Measurements from ENCODE around the gene DAGLB. TPM values are rescaled to one million over a fixed set of nuclear protein-coding genes. Genes with fewer than 3 reads are reported as not detected.

DAGLB gene
- total RNA-seq, 1 experiment from 2014 or later = 29.5 TPM

DNA sequence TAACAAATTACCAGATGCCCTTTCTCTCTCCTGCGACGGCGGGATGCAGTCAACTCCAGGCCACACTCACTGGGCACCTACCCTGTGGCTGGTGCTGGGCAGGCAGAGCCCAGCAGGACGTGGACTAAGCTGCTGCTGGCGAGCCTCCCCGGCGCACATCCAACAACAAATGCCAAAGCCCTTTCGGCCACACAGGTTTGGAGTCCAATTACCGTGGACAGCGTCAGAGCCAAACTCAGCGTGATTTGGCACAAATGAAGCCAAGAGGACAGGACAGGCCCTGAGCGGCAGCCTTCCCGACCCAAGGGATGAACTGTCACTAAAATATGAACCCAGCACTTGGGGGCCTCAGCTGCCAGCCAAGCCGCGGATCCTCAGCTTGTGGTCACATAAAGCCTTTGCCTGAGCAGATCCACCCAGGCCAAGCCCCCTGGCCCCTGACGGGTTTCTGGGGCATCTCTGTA is 28.4 kb downstream of the DAGLB start:
- BruUV-seq (replicated peaks) = no TSS peak
- H3K27me3 Mint-ChIP-seq (ENCODE audit: insufficient read depth, unreplicated experiment) = no peaks in the 10 kb centered on the region
- ChIA-PET POLR2A (no interaction called here), CTCF (no interaction called here)
- DNase-seq (ENCODE audit: unreplicated experiment) = no peak
- H3K4me3 Mint-ChIP-seq (ENCODE audit: unreplicated experiment) = no peak overlapping the region
- peaks cover 5% of the 10 kb centered on the region for H3K4me1 Mint-ChIP-seq (ENCODE audit: insufficient read depth, unreplicated experiment)
- H3K9me3 Mint-ChIP-seq (ENCODE audit: unreplicated experiment) = no peaks in the 10 kb centered on the region
- TF ChIP-seq, protein P1, sequence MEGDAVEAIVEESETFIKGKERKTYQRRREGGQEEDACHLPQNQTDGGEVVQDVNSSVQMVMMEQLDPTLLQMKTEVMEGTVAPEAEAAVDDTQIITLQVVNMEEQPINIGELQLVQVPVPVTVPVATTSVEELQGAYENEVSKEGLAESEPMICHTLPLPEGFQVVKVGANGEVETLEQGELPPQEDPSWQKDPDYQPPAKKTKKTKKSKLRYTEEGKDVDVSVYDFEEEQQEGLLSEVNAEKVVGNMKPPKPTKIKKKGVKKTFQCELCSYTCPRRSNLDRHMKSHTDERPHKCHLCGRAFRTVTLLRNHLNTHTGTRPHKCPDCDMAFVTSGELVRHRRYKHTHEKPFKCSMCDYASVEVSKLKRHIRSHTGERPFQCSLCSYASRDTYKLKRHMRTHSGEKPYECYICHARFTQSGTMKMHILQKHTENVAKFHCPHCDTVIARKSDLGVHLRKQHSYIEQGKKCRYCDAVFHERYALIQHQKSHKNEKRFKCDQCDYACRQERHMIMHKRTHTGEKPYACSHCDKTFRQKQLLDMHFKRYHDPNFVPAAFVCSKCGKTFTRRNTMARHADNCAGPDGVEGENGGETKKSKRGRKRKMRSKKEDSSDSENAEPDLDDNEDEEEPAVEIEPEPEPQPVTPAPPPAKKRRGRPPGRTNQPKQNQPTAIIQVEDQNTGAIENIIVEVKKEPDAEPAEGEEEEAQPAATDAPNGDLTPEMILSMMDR (IDR thresholded peaks at IDR 0.05; ENCODE audit: unreplicated experiment) = no peak
- intact Hi-C loops (cut with micrococcal nuclease) = no loop called here
- peaks cover 66% of the 10 kb centered on the region for H3K36me3 Mint-ChIP-seq (ENCODE audit: insufficient read depth, unreplicated experiment)
- peak overlapping the region; percentile 64 for H3K27ac Mint-ChIP-seq (ENCODE audit: low read depth, unreplicated experiment)

DNA sequence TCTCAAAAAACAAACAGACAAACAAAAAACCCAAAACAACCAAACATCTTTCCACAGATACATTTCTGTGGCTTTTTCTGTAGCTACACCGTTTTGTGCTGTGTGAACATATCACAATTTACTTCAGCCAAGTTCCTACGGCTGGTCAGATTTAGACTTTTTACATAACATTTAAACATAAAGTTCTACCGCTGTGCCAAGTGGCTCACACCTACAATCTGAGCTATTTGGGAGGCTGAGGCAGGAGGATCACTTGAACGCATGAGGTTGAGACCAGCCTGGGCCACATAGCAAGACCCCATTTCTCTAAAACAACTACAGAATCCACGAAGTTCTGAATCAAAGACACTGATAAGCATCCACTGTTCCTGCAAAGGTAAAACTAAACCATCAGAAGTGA is 30.3 kb downstream of the DAGLB start:
- Mint-ChIP-seq H3K36me3 (ENCODE audit: insufficient read depth, unreplicated experiment) (peaks cover 75% of the 10 kb centered on the region), H3K27me3 (ENCODE audit: insufficient read depth, unreplicated experiment) (no peaks in the 10 kb centered on the region), H3K4me1 (ENCODE audit: insufficient read depth, unreplicated experiment) (no peaks in the 10 kb centered on the region), H3K27ac (ENCODE audit: low read depth, unreplicated experiment) (no peak overlapping the region), H3K4me3 (ENCODE audit: unreplicated experiment) (no peak overlapping the region), H3K9me3 (ENCODE audit: unreplicated experiment) (no peaks in the 10 kb centered on the region)
- TF ChIP-seq, protein P1 (IDR thresholded peaks at IDR 0.05; ENCODE audit: unreplicated experiment) = no peak
- POLR2A ChIA-PET = interaction anchor here (1.3 kb wide), 1 partner anchor 10 kb away, joined by 3 read pairs; no protein-coding TSS in a partner anchor
- no peak for DNase-seq (ENCODE audit: unreplicated experiment)
- no TSS peak for BruUV-seq (replicated peaks)
- CTCF ChIA-PET = no interaction called here
- intact Hi-C loops (cut with micrococcal nuclease) = no loop called here

DNA sequence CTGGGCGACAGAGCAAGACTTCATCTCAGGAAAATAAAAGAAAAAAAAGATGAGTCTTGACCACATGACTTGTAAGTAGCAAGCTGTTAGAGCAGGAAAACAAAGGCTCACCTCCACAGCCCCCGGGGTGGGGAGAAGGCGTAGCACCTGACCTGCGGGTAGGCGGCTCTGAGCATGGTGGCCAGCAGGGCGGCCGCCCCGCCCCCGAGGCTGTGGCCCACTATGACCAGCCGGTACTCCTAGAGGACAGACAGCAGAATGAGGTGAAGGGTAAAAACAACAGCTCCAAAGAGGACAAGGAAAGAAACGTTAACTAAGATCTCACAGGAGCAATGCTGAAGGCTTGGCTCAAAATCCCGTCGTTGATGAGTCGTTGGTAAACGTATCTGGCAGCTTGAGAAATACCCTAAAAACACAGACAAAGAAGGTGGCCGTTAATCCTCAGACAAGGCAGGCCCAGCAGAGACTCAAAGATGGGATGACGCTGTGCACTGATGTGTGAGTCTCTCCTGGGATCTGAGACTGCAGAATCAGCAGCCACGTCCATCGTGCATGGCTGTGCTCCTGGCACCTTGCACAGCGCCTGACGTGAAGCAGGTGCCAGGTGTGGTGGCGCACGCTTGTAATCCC is 31.1 kb downstream of the DAGLB start:
- DNase-seq (ENCODE audit: unreplicated experiment) = peak; percentile 30
- Mint-ChIP-seq H3K4me1 (ENCODE audit: insufficient read depth, unreplicated experiment) (no peaks in the 10 kb centered on the region), H3K36me3 (ENCODE audit: insufficient read depth, unreplicated experiment) (peaks cover 79% of the 10 kb centered on the region), H3K9me3 (ENCODE audit: unreplicated experiment) (no peaks in the 10 kb centered on the region), H3K27ac (ENCODE audit: low read depth, unreplicated experiment) (no peak overlapping the region), H3K27me3 (ENCODE audit: insufficient read depth, unreplicated experiment) (no peaks in the 10 kb centered on the region), H3K4me3 (ENCODE audit: unreplicated experiment) (no peak overlapping the region)
- TF ChIP-seq, protein P1 (IDR thresholded peaks at IDR 0.05; ENCODE audit: unreplicated experiment) = no peak
- intact Hi-C loops (cut with micrococcal nuclease) = no loop called here
- ChIA-PET CTCF (interaction anchor here (0.6 kb wide), 1 partner anchor 671 kb away, joined by 3 read pairs; no protein-coding TSS in a partner anchor), POLR2A (interaction anchor here (1.3 kb wide), 1 partner anchor 9 kb away, joined by 3 read pairs; no protein-coding TSS in a partner anchor)
- BruUV-seq (replicated peaks) = no TSS peak

DNA sequence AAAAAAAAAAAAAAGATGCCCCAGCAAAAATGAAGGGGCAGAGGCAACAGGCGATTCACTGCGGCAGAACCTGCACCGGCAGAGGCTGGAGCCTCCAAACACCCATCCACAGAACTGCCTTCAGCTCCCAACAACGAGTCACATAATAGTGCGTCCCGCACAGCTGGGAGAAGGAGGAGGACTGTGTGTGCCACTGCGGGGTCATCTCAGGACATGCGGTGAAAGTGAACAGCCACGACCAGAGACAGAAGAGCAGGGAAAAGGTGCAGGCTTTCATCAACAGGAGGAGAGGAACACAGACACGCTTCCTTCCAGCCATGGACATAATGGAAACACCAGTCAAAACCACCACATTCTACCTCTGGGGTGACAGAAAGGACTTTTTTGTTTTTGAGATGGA is 34.1 kb downstream of the DAGLB start:
- Mint-ChIP-seq H3K4me1 (ENCODE audit: insufficient read depth, unreplicated experiment) (no peaks in the 10 kb centered on the region), H3K4me3 (ENCODE audit: unreplicated experiment) (no peak overlapping the region), H3K27ac (ENCODE audit: low read depth, unreplicated experiment) (no peak overlapping the region), H3K9me3 (ENCODE audit: unreplicated experiment) (no peaks in the 10 kb centered on the region), H3K36me3 (ENCODE audit: insufficient read depth, unreplicated experiment) (peaks cover 86% of the 10 kb centered on the region), H3K27me3 (ENCODE audit: insufficient read depth, unreplicated experiment) (no peaks in the 10 kb centered on the region)
- ChIA-PET POLR2A (no interaction called here), CTCF (interaction anchor here (0.6 to 0.7 kb wide), 2 partner anchors 99 to 102 kb away, joined by 3 to 7 read pairs; no protein-coding TSS in a partner anchor)
- TF ChIP-seq, protein P1 (IDR thresholded peaks at IDR 0.05; ENCODE audit: unreplicated experiment) = no peak
- intact Hi-C loops (cut with micrococcal nuclease) = no loop called here
- no TSS peak for BruUV-seq (replicated peaks)
- DNase-seq (ENCODE audit: unreplicated experiment) = no peak
